HL-60/S4 treated with retinoic acid at 250 ng/mL for 4 days and 3 days (cell line): ENCODE measurements around the gene SLC12A7.
"Not testable (repeated sequence)": the region's sequence is repeated elsewhere in the genome, so short reads cannot be mapped to it uniquely, and the experiment has no call there.

Experiments used
- in situ Hi-C: fragments of 300-500 bp; cut with MboI; formaldehyde crosslinking; loops from 2 replicates; pipeline ENCODE4 v1.7.0; 2022; ENCODE audit warnings: low sequenced_read_pairs

Gene SLC12A7

GRCh38 chr5:1099926-1100663 lies 11.8 kb downstream of the SLC12A7 start:
- in situ Hi-C loops = no loop called here

- in situ Hi-C loops = no loop called here
Observed at GRCh38 chr5:1098986-1099597, 12.8 kb downstream of the SLC12A7 start.

GRCh38 chr5:1097988-1098385 lies 13.9 kb downstream of the SLC12A7 start:
- in situ Hi-C loops = not testable (repeated sequence)

GRCh38 chr5:1097381-1097987 lies 14.4 kb downstream of the SLC12A7 start:
- in situ Hi-C loops = no loop called here

- in situ Hi-C loops = no loop called here
Observed at GRCh38 chr5:1096838-1097237, 15.0 kb downstream of the SLC12A7 start.

- in situ Hi-C loops = no loop called here
Observed at GRCh38 chr5:1095990-1096363, 15.9 kb downstream of the SLC12A7 start.

GRCh38 chr5:1095302-1095989 lies 16.4 kb downstream of the SLC12A7 start:
- in situ Hi-C loops = no loop called here

- in situ Hi-C loops = no loop called here
Observed at GRCh38 chr5:1094670-1095190, 17.1 kb downstream of the SLC12A7 start.

GRCh38 chr5:1093361-1093760 lies 18.5 kb downstream of the SLC12A7 start:
- in situ Hi-C loops = no loop called here

GRCh38 chr5:1092122-1092521 lies 19.7 kb downstream of the SLC12A7 start:
- in situ Hi-C loops = no loop called here

- in situ Hi-C loops = no loop called here
Observed at GRCh38 chr5:1091632-1092031, 20.2 kb downstream of the SLC12A7 start.

- in situ Hi-C loops = no loop called here
Observed at GRCh38 chr5:1090538-1090937, 21.3 kb downstream of the SLC12A7 start.

- in situ Hi-C loops = no loop called here
Observed at GRCh38 chr5:1089621-1090040, 22.2 kb downstream of the SLC12A7 start.

GRCh38 chr5:1089146-1089545 lies 22.7 kb downstream of the SLC12A7 start:
- in situ Hi-C loops = no loop called here

GRCh38 chr5:1088726-1089125 lies 23.1 kb downstream of the SLC12A7 start:
- in situ Hi-C loops = no loop called here

GRCh38 chr5:1088031-1088430 lies 23.8 kb downstream of the SLC12A7 start:
- in situ Hi-C loops = no loop called here

GRCh38 chr5:1087428-1087827 lies 24.4 kb downstream of the SLC12A7 start:
- in situ Hi-C loops = no loop called here

- in situ Hi-C loops = no loop called here
Observed at GRCh38 chr5:1086871-1087270, 25.0 kb downstream of the SLC12A7 start.

GRCh38 chr5:1086137-1086536 lies 25.7 kb downstream of the SLC12A7 start:
- in situ Hi-C loops = no loop called here

- in situ Hi-C loops = no loop called here
Observed at GRCh38 chr5:1085391-1085790, 26.5 kb downstream of the SLC12A7 start.

- in situ Hi-C loops = no loop called here
Observed at GRCh38 chr5:1083823-1084605, 27.8 kb downstream of the SLC12A7 start.
